ENCODE measurements around the gene PSAP. TPM values are rescaled to one million over a fixed set of nuclear protein-coding genes. Genes with fewer than 3 reads are reported as not detected.
A peak's percentile ranks its signal among the peaks of the same experiment; 100 is the strongest.

Gene PSAP
- total RNA-seq, 1 experiment from 2014 or later, result 397 TPM

- Mint-ChIP-seq H3K4me1 (peaks cover 53% of the 10 kb centered on the region), H3K36me3 (peaks cover 2% of the 10 kb centered on the region; the same call in 1 of the 2 replicates), H3K4me3 (no peak overlapping the region), H3K27me3 (ENCODE audit: low read depth) (no peaks in the 10 kb centered on the region), H3K27ac (peak overlapping the region; percentile 1; the same call in 1 of the 2 replicates), H3K9me3 (no peaks in the 10 kb centered on the region)
- DNase-seq (ENCODE audit: low spot score) (no peak), ATAC-seq (peak; percentile 21)
- CTCF ChIA-PET, result interaction anchor here (9.7 kb wide), 1 partner anchor 53 kb away, joined by 133 read pairs; no protein-coding TSS in a partner anchor
- TF ChIP-seq, protein P1, sequence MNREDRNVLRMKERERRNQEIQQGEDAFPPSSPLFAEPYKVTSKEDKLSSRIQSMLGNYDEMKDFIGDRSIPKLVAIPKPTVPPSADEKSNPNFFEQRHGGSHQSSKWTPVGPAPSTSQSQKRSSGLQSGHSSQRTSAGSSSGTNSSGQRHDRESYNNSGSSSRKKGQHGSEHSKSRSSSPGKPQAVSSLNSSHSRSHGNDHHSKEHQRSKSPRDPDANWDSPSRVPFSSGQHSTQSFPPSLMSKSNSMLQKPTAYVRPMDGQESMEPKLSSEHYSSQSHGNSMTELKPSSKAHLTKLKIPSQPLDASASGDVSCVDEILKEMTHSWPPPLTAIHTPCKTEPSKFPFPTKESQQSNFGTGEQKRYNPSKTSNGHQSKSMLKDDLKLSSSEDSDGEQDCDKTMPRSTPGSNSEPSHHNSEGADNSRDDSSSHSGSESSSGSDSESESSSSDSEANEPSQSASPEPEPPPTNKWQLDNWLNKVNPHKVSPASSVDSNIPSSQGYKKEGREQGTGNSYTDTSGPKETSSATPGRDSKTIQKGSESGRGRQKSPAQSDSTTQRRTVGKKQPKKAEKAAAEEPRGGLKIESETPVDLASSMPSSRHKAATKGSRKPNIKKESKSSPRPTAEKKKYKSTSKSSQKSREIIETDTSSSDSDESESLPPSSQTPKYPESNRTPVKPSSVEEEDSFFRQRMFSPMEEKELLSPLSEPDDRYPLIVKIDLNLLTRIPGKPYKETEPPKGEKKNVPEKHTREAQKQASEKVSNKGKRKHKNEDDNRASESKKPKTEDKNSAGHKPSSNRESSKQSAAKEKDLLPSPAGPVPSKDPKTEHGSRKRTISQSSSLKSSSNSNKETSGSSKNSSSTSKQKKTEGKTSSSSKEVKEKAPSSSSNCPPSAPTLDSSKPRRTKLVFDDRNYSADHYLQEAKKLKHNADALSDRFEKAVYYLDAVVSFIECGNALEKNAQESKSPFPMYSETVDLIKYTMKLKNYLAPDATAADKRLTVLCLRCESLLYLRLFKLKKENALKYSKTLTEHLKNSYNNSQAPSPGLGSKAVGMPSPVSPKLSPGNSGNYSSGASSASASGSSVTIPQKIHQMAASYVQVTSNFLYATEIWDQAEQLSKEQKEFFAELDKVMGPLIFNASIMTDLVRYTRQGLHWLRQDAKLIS (CRISPR knock-in tag; IDR thresholded peaks at IDR 0.05; ENCODE audit: borderline replicate concordance), result no peak
- no peak for TF ChIP-seq JUN (CRISPR knock-in tag; IDR thresholded peaks at IDR 0.05)
- TF ChIP-seq MXD4 (CRISPR knock-in tag; IDR thresholded peaks at IDR 0.05; ENCODE audit: borderline replicate concordance), result no peak
- TF ChIP-seq, protein P2, sequence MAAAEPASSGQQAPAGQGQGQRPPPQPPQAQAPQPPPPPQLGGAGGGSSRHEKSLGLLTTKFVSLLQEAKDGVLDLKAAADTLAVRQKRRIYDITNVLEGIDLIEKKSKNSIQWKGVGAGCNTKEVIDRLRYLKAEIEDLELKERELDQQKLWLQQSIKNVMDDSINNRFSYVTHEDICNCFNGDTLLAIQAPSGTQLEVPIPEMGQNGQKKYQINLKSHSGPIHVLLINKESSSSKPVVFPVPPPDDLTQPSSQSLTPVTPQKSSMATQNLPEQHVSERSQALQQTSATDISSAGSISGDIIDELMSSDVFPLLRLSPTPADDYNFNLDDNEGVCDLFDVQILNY (CRISPR knock-in tag; IDR thresholded peaks at IDR 0.05), result no peak
- TF ChIP-seq ZNF263 (CRISPR knock-in tag; IDR thresholded peaks at IDR 0.05; ENCODE audit: low read depth), result no peak
- TF ChIP-seq, protein P3, sequence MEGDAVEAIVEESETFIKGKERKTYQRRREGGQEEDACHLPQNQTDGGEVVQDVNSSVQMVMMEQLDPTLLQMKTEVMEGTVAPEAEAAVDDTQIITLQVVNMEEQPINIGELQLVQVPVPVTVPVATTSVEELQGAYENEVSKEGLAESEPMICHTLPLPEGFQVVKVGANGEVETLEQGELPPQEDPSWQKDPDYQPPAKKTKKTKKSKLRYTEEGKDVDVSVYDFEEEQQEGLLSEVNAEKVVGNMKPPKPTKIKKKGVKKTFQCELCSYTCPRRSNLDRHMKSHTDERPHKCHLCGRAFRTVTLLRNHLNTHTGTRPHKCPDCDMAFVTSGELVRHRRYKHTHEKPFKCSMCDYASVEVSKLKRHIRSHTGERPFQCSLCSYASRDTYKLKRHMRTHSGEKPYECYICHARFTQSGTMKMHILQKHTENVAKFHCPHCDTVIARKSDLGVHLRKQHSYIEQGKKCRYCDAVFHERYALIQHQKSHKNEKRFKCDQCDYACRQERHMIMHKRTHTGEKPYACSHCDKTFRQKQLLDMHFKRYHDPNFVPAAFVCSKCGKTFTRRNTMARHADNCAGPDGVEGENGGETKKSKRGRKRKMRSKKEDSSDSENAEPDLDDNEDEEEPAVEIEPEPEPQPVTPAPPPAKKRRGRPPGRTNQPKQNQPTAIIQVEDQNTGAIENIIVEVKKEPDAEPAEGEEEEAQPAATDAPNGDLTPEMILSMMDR (IDR thresholded peaks at IDR 0.05), result no peak
- TF ChIP-seq, protein P4, sequence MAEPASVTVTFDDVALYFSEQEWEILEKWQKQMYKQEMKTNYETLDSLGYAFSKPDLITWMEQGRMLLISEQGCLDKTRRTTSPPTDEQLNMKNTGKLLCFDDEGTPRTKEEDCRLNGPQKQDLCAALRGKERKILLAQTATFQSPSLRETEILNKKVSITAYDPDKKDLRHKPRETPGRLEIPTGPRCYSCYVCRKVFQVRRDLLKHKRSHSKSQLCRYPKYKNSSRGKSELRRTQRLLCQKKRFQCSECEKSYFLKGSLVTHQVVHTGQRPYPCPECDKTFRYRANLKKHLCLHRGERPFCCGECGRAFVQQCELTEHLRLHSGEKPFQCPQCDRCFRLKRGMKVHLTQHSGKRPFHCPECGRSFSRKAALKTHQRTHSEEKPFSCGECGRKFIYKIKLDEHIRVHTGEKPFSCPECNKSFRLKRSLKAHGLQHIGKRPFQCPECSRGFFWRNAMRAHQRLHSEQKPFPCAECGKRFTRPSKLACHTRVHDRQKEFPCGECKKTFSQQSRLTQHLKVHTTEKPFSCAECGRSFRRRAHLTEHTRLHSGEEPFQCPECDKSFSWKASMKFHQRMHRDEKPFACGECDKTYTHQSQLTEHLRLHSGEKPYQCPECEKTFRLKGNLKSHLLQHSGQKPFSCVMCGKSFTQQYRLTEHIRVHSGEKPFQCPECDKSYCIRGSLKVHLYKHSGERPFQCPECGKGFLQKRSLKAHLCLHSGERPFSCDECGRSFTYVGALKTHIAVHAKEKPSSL (CRISPR knock-in tag; conservative IDR thresholded peaks at IDR 0.05), result no peak
- no peak for TF ChIP-seq ZNF138 (CRISPR knock-in tag; conservative IDR thresholded peaks at IDR 0.05)
- TF ChIP-seq EMX1 (CRISPR knock-in tag; IDR thresholded peaks at IDR 0.05), result no peak
- TF ChIP-seq SOX15 (CRISPR knock-in tag; IDR thresholded peaks at IDR 0.05), result no peak
- TF ChIP-seq ZNF671 (CRISPR knock-in tag; IDR thresholded peaks at IDR 0.05), result no peak
- no peak for TF ChIP-seq NFATC4 (CRISPR knock-in tag; IDR thresholded peaks at IDR 0.05)
- no peak for TF ChIP-seq ZNF317 (CRISPR knock-in tag; IDR thresholded peaks at IDR 0.05; ENCODE audit: borderline replicate concordance, low read depth)
- TF ChIP-seq JAZF1 (CRISPR knock-in tag; IDR thresholded peaks at IDR 0.05), result no peak
- TF ChIP-seq NR1H2 (CRISPR knock-in tag; IDR thresholded peaks at IDR 0.05), result no peak
- no peak for TF ChIP-seq PRRX2 (CRISPR knock-in tag; IDR thresholded peaks at IDR 0.05)
- TF ChIP-seq NR3C1 (CRISPR knock-in tag; conservative IDR thresholded peaks at IDR 0.05; ENCODE audit: low read depth), result no peak
- TF ChIP-seq, protein P5, sequence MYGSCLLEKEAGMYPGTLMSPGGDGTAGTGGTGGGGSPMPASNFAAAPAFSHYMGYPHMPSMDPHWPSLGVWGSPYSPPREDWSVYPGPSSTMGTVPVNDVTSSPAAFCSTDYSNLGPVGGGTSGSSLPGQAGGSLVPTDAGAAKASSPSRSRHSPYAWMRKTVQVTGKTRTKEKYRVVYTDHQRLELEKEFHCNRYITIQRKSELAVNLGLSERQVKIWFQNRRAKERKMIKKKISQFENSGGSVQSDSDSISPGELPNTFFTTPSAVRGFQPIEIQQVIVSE (CRISPR knock-in tag; IDR thresholded peaks at IDR 0.05; ENCODE audit: borderline replicate concordance), result no peak
- TF ChIP-seq, protein P6, sequence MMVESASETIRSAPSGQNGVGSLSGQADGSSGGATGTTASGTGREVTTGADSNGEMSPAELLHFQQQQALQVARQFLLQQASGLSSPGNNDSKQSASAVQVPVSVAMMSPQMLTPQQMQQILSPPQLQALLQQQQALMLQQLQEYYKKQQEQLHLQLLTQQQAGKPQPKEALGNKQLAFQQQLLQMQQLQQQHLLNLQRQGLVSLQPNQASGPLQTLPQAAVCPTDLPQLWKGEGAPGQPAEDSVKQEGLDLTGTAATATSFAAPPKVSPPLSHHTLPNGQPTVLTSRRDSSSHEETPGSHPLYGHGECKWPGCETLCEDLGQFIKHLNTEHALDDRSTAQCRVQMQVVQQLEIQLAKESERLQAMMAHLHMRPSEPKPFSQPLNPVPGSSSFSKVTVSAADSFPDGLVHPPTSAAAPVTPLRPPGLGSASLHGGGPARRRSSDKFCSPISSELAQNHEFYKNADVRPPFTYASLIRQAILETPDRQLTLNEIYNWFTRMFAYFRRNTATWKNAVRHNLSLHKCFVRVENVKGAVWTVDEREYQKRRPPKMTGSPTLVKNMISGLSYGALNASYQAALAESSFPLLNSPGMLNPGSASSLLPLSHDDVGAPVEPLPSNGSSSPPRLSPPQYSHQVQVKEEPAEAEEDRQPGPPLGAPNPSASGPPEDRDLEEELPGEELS (CRISPR knock-in tag; IDR thresholded peaks at IDR 0.05), result no peak
- no peak for TF ChIP-seq GTF2I (CRISPR knock-in tag; conservative IDR thresholded peaks at IDR 0.05)
- POLR2A ChIA-PET, result no interaction called here
Observed at GRCh38 chr10:71842856-71843686, 8.0 kb downstream of the PSAP start.
